Nucleus accumbens (tissue), 56 donors: ENCODE measurements around the gene GAB2.
"Not testable (repeated sequence)": the region's sequence is repeated elsewhere in the genome, so short reads cannot be mapped to it uniquely, and the experiment has no call there.

Source experiments
- DNase-seq, 56 donors: peaks; one replicate each; lab custom pipeline; 2025; lab: John Stamatoyannopoulos, UW

The GAB2 gene

GRCh38 chr11:78261367-78261766, 156.3 kb downstream of the GAB2 start:
- DNase-seq: no peak

DNA sequence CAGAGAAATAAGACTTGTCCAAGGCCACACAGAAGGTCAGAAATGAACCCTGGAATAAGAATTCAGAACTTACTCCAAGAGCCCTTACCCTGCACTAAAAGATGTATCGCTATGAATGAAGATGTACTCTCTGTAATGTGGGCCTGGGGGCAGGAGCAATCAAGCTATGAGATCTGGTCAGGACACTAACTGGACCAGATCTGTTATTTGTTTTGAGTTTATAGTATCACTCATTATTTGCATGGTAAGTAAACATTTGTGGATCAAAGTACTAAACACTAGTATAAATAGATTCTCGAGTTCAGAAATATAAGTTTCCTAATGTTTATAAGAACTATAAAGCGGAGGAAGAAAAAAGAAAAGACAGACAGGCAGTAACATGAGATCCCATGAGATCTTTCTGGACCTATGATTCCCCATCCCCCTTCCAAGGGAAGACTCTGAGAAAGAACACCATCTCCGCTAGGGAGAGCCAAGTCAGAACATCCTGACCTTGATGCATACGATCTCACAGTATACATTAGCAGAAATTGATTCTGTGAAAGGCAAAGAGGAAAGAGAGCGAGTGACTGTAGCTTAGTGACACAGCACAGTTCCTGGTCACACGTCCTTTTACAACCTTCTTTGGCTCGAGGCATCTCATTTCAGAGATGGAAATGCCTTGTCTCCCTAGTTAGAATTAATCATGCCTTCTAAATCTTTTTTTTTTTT, 157.7 kb downstream of the GAB2 start:
- DNase-seq: no peak

DNA sequence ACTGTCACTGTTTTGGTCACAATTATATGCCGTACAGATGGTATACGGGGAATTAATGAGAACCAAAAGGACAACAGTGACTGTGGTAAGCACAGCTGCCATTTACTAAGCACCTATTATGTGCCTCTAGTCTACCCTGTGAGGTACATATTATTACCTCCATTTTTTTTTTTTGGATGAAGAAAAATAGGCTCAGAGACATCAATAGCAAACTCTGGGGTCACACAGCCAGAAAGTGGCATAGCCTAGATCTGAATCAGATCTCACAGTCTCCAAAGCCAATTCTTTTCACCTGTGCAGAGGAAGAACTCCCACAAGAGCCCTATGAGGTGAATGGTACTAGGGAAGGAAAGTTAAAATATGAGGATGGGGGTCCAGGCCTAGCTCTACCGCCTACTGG, 160.0 kb downstream of the GAB2 start:
- DNase-seq: no peak

DNA sequence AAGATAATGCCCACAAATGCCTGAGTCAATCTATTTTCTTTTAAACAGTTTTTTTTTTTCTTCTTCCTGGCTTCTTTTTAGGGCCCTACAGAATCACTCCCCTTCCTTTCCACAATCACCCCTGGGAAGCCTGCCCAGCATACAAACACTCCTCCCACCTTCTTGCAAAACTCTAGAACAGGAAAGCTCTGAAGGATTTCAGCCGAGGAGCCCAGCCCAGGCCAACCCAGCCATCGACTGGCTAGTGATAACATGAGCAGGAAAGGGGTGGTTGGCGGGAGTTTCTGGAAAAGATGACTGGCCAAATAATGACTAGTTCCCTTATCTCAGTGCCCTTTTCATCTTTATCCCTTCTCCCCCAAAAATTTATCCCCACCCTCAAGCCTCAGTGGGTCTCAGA, 160.7 kb downstream of the GAB2 start:
- peak in 10 of 56 donors; percentile 5 to 32 (median 11) for DNase-seq

DNA sequence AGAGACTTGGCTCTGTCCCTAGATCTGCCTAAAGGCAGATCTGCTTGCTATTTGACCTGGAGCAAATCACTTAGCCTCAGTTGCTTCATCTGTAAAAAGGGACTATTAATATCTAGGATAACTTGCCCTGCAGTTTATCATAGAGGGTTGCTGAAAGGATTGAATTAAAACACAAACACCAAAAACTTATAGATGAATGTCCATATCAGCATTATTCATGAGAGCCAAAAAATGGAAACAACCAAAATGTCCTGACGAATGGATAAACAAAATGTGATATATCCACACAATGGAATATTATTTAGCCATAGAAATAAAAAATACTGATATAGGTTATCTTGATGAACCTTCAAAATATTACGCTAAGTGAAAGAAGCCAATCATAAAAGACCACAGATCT, 161.7 kb downstream of the GAB2 start:
- no peak for DNase-seq

DNA sequence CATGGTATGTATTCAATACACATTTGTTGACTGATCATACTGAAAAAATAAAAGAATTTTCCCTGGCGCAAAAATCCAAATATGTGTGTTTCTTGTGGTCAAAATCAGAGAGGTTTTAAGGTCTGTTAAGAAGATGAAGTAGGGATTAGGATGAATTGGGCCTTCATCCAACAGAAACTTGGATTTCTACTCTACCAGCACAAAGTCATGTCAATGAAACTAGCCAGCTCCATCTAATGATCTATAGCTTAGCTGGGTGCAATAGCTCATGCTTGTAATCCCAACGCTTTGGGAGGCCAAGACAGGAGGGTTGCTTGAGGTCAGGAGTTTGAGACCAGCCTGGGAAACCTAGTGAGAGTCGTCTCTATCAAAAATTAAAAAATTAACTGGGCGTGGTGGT, 163.4 kb downstream of the GAB2 start:
- DNase-seq: no peak

- no peak for DNase-seq
Observed at GRCh38 chr11:78253797-78254196, 163.8 kb downstream of the GAB2 start.

GRCh38 chr11:78251083-78251775, 166.4 kb downstream of the GAB2 start:
- DNase-seq: no peak

GRCh38 chr11:78250099-78250498, 167.5 kb downstream of the GAB2 start:
- DNase-seq: no peak

- DNase-seq: no peak
Observed at GRCh38 chr11:78248903-78249302, 168.7 kb downstream of the GAB2 start.

DNA sequence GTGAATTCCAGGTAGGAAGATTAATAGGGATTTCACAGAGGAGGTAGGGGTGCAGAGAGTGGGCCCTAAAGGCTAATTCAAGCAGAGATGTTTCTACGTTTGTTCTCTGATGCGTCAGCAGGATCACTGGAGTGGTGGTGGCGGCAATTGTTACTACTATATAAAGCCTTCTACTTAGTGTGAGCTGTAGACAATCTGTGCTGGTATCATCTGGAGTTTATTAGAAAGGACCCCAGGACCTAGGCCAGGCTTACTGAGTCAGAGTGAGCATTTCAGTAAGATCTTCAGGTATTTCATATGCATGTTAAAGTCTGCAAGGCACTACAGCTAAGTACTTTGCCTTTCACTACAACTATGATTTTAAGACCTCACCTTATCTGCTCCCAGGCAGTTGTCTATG, 169.4 kb downstream of the GAB2 start:
- DNase-seq: no peak

- DNase-seq: no peak
Observed at GRCh38 chr11:78244546-78245255, 172.9 kb downstream of the GAB2 start.

DNA sequence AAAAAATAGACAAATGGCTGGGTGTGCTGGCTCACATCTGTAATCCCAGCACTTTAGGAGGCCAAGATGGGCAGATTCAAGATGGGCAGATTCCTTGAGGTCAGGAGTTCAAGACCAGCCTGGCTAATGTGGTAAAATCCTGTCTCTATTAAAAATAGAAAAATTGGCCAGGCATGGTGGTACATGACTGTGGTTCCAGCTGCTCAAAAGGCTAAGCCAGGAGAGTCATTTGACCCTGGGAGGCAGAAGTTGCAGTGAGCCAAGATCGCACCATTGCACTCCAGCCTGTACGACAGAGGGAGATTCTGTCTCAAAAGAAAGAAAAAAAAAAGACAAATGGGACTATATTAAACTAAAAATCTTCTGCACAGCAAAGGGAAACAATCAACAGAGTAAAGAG, 173.5 kb downstream of the GAB2 start:
- DNase-seq: peak in 1 of 56 donors; percentile 7

- DNase-seq: no peak
Observed at GRCh38 chr11:78241475-78241874, 176.1 kb downstream of the GAB2 start.

DNA sequence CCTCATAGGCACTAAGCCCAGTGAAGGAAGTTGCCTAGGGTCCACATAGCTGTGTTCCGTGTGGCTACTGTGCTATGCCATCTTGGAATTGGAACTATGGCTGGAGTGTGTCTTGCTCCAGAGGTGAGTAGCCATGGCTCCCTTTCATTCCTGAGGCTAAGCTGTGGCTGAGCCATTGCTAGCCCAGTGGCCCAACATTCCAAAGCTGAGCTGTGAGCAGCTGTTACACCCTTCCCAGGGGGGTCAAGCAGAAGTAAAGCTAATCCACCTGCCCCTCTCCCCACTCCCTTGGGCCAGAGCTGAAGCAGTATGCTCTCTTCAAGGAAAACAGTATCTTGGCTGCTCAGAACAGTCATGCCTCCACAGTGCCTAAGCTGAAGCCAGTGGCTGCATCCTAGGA, 177.8 kb downstream of the GAB2 start:
- no peak for DNase-seq

DNA sequence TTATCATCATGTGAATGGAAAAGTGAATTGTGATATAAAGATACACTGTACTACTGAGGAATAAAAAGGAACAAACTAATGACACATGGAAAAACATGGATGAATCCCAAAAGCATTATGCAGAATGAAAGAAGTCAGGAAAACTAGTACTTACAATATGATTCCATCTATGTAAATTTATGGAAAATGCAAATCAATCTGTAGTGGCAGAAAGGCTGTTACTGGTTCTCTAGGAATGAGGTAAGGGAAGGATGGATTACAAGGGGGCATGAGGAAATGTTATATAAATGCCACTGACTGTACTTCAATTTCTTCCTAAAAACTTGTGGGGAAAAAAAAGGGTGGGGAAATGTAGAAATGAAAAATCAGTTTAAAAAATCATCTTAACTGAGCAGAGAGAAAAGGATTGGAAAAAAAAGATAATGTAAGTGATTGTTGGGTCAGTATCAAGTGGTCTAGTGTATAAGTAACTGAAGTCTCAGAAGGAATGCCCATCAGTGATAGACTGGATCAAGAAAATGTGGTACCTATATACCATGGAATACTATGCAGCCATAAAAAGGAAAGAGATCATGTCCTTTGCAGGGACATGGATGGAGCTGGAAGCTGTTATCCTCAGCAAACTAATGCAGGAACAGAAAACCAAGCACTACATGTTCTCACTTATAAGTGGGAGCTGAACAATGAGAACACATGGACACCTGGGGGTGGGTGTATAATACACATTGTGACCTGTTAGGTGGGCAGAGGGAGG, 180.2 kb downstream of the GAB2 start:
- DNase-seq: no peak

DNA sequence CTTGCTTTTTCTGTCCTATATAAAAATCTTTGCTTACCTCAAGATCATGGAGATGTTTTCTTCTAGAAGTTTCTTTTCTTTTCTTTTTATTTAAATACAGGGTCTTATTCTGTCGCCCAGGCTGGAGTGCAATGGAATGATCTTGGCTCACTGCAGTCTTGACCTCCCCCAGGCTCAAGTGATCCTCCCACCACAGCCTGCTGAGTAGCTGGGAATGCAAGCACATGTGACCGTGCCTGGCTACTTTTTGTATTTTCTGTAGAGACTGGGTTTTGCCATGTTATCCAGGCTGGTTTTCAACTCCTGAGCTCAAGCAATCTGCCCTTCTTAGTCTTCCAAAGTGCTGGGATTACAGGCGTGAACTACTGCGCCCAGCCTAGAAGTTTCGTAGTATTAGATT, 183.6 kb downstream of the GAB2 start:
- no peak for DNase-seq

- DNase-seq: not testable (repeated sequence)
Observed at GRCh38 chr11:78233046-78233445, 184.6 kb downstream of the GAB2 start.

- no peak for DNase-seq
Observed at GRCh38 chr11:78231962-78232501, 185.6 kb downstream of the GAB2 start.

DNA sequence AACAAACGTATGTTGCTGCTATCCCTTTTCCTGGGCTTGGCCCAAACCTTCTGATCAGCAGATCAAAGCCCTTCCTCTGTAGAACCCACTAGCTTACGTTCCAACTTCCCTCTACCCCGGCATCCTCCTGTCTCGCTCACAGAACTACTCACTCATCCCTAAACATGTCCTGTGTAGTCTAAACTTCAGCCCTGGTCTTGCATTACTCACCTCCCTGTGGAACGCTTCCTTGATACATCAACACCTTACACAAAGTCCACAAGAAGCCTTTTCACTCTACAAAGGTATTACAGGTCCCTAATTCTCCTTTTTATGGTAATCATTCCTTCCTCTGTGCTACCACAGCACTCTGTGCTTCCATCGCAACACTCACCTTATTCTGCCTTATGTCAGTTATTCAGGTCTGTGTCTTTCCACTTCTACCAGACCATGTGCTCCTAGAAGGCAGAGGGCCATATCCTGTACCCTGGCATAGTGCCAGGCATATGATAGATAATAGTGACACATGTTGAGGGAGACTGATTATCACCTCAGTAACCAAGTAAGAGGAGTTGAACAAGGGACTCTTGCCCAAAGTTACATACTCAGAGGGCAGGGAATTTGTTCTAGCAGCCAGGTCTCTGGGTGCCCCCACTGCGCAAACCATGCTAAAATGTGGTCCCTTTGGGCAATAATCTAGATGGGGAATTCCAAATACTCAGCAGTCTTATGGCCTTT, 187.3 kb downstream of the GAB2 start:
- no peak for DNase-seq
